GM18858 (cell line): ENCODE data around the gene GCNA.
"Not testable (repeated sequence)": the region's sequence is repeated elsewhere in the genome, so short reads cannot be mapped to it uniquely, and the experiment has no call there.

ENCODE experiments used
- ATAC-seq: cut with Tn5 transposase; IDR thresholded peaks from one replicate; pipeline ENCODE4 v1.9.1; 2021; ENCODE audit not compliant: unreplicated experiment

The GCNA gene

GRCh38 chrX:71556036-71556435 lies 22.2 kb upstream of the GCNA start:
- no peak for ATAC-seq

DNA sequence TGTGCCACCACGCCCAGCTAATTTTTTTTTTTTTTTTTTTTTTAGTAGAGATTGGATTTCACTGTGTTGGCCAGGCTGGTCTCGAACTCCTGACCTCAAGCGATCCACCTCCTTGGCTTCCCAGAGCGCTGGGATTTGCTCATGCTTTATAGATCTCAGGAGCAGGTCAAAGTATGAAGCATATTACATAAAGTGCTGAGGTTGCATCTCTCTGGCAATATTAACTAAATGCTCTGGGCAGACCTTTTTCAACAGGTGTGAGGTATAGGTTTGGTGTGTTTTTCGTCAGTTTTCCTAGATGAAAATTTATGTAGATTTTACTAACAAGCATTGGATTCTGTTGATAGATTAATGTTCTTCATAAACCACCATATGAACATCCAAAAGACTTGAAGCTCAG lies 19.3 kb upstream of the GCNA start:
- no peak for ATAC-seq

DNA sequence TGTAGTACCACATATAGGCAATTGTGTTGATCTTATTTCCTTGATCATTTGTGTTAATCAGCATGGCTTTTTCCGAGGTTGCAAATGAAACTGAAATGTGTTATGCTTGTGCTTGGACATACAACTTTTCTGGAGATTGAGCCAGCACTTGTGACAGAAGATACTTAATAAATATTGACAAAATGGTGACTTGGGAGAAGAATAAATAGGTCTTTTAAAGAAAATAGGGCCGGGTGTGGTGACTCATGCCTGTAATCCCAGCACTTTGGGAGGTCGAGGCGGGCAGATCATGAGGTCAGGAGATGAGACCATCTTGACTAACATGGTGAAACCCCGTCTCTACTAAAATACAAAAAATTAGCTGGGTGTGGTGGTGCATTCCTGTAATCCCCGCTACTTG lies 18.5 kb upstream of the GCNA start:
- ATAC-seq, result not testable (repeated sequence)

GRCh38 chrX:71563921-71564320 lies 14.3 kb upstream of the GCNA start:
- no peak for ATAC-seq

DNA sequence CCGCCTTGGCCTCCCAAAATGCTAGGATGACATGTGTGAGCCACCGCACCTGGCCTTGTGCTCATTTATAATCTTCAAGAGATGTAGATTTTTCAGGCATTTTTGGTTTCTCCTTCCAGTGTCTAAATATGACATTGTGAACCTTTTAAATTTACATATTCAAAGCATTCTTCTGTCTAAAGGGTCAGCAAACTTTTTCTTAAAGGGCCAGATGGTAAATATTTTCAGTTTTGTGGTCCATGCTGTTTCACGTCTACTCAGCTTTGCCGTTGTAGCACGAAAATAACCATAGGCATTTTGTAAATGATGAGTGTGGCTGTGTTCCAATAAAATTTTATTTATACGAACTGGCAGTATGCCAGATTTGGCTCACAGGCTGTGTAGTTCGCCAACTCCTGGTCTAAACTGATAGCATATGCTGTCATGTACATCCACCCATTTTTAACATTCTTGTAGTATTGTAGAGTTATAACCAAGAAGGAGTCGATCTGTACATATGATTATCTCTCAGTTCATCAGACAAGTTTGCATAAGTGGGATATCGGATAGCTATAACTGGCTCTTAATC lies 12.7 kb upstream of the GCNA start:
- ATAC-seq, result no peak

- ATAC-seq, result not testable (repeated sequence)
These were observed 6.8 kb upstream of the GCNA start for GRCh38 chrX:71571390-71571789.

GRCh38 chrX:71573590-71573989 lies 4.6 kb upstream of the GCNA start:
- no peak for ATAC-seq

DNA sequence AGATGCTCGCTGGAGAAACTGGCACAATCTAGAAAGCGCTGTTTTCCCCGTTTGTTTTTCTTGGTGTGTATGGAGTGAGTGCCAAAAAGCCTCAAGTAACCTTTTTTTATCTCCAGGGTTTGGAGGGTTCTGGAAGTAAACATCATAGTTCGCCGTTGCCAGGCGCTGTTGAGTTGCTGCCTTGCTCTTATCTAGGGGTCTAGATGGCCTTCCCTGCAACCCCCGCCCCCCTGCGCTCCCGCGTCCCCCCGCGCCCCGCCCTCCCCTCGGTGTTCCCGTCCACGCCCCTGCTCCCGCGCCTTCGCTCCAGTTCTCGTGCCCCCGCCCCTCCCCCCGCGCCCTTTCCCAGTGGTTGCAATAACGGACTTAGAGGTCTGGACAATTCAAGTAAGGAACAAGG lies 555 bp upstream of the GCNA start:
- no peak for ATAC-seq

GRCh38 chrX:71579136-71579989 lies 1.1 kb downstream of the GCNA start:
- no peak for ATAC-seq

- ATAC-seq, result no peak
These were observed 1.7 kb downstream of the GCNA start for GRCh38 chrX:71579990-71580380.

- ATAC-seq, result no peak
These were observed 3.0 kb downstream of the GCNA start for GRCh38 chrX:71581210-71581609.

DNA sequence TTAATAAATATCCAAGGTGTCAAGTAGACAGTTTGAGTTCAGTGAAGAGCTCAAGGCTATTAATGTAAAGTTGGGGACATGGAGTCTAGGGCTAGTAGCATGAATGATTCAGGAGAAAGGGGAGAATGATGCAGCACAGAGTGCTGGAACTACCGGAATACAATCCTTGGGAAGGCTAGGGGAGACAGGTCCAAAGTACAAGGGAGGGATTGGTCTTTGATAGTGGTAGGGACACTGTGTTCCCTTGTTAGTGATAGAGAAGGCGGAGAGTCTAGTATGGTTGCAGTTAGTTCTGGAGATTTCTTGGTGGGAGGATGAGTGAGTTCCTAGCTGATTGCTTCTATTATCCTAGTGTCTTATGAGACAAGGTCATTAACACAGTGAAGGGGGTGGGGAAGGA lies 8.7 kb downstream of the GCNA start:
- no peak for ATAC-seq

DNA sequence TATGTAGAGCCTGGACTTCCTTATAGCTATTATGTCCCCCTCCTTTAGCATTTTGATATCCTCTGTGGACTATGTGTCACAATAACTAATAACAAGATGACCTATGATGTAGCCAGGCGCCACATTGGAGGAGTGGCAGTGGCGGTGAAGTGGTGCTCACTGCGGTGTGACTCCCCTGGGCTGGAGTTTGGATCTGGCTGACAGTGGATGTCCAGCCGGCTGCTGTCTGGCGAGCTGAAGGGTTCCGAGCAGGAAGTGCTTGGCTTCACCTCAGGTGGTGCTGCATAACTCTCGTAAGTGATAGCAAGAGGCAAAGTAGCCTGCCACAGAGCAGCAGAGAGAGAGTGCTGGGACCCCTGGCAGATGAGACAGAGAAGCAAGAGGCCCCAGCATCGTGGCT lies 15.0 kb downstream of the GCNA start:
- not testable (repeated sequence) for ATAC-seq

- no peak for ATAC-seq
These were observed 21.7 kb downstream of the GCNA start for GRCh38 chrX:71599965-71600364.

DNA sequence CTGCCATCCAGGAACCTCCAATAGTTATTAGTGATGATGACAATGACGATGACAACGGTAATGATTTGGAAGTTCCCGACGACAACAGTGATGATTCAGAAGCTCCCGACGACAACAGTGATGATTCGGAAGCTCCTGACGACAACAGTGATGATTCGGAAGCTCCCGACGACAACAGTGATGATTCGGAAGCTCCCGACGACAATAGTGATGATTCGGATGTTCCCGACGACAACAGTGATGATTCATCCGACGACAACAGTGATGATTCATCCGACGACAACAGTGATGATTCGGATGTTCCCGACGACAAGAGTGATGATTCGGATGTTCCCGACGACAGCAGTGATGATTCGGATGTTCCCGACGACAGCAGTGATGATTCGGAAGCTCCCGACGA lies 25.4 kb downstream of the GCNA start:
- ATAC-seq, result no peak

- no peak for ATAC-seq
These were observed 25.9 kb downstream of the GCNA start for GRCh38 chrX:71604141-71604540.

- no peak for ATAC-seq
These were observed 26.7 kb downstream of the GCNA start for GRCh38 chrX:71604796-71605568.

DNA sequence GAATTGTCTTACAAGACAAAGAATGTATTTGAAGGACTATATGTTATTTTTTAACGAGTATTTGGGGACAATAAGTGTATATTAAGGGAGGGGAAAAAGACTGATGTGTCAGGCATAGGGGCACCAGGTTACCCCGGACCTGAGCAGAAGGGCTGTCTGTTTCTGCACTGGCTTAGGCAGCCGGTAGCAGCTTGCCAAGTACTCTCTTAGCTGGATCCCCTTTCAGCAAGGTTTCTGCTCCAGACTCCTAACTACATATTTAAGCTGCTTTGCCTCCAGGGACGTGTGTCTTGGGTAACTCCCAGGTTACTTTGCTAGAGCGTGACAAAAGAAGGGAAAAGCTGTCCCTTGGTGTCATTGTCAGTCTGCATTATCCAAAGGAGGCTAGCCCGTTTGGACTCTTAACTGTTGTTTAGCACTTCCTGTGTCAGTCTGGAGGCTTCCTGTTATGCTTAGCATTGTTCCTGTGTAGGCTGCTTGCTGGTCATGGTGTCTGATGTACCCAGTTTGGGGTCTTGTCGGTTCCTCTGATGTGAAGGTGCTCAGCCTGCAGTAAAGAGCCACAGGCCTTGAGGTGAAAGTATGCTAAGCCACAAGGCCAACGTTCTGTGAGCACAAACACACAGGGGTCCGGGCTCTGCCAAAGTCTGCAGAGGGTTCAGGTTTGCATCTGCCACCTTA lies 28.4 kb downstream of the GCNA start:
- no peak for ATAC-seq

DNA sequence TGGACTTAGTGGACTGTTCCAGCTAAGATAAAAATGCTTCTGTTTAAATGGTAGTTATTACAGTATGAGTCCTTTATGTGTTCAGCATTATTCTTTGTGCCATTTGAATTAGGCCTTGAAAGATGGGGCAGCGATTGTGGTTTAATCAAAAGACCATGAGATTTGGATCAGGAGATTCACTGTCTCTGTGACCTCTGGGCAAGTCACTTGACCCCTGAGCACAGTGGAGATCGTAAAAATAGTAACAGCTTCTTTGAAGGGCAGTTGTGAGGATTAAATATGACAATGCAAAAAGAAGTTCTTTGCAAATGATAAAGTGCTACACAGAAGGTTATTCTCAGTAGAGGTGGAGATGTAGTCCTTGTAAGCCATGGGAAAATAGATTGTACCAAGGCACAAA lies 29.3 kb downstream of the GCNA start:
- no peak for ATAC-seq

GRCh38 chrX:71609095-71609750 lies 31.0 kb downstream of the GCNA start:
- ATAC-seq, result no peak

- ATAC-seq, result not testable (repeated sequence)
These were observed 33.5 kb downstream of the GCNA start for GRCh38 chrX:71611736-71612135.
